Measurements from ENCODE around the gene BDH1. TPM values are rescaled to one million over a fixed set of nuclear protein-coding genes. Genes with fewer than 3 reads are reported as not detected.
A peak's percentile ranks its signal among the peaks of the same experiment; 100 is the strongest.

Gene BDH1
- total and polyA plus RNA-seq, 2 of the 8 experiments (the other 6 are each of a cell fraction or from before 2014, with no cell fraction given), result 27.2 to 28.1 TPM

- H3K79me2 ChIP-seq (ENCODE audit: control insufficient read depth in 1 of 2, insufficient read depth in 2 of 2, low read length in 2 of 2), result no peaks in the 10 kb centered on the region
- H4K20me1 ChIP-seq (replicated peaks in 1 of 2; ENCODE audit: control insufficient read depth in 1 of 2, insufficient read depth in 2 of 2, low read length in 2 of 2), result no peaks in the 10 kb centered on the region
- peaks cover 0 to 6% (median 2%) of the 10 kb centered on the region in 4 experiments; a peak in 2 of 7 replicates for H3K27me3 ChIP-seq (replicated peaks in 1 of 4; ENCODE audit: control insufficient read depth in 3 of 4, extremely low read depth in 1 of 4, insufficient read depth in 3 of 4, low read length in 3 of 4)
- no peak for DNase-seq (ENCODE audit: low read depth in 1 of 2, low spot score in 2 of 2)
- 88% methylated on average over 27 of the region's 27 CpGs; no CpG with 5 or more reads in 1 of the 2 experiments for WGBS, 2 experiments (ENCODE audit: extremely low coverage in 1 of 2, insufficient coverage in 1 of 2, insufficient read length in 1 of 2, insufficient replicate concordance in 2 of 2, low coverage in 1 of 2, low lambda C conversion rate in 2 of 2, missing lambda C conversion rate in 1 of 2)
- no peak overlapping the region for H4K91ac ChIP-seq (replicated peaks; ENCODE audit: insufficient read length, low read length)
- H3K27ac ChIP-seq (ENCODE audit: low read depth, low read length), result no peak overlapping the region
- ChIA-PET POLR2A (ENCODE audit: partially characterized antibody) (interaction anchor here (1.4 kb wide), 2 partner anchors 211 to 287 kb away, joined by 4 read pairs; no protein-coding TSS in a partner anchor), CTCF (ENCODE audit: partially characterized antibody) (interaction anchor here (0.6 to 5.2 kb wide), 19 partner anchors 11 to 531 kb away, joined by 3 to 35 read pairs (median 4); no protein-coding TSS in a partner anchor)
- no peak for TF ChIP-seq CTCF (IDR thresholded peaks at IDR 0.05; ENCODE audit: control extremely low read depth in 1 of 3, insufficient read depth in 1 of 3, low read depth in 1 of 3, low read length in 3 of 3)
- TF ChIP-seq RNF2 (IDR thresholded peaks at IDR 0.05; ENCODE audit: borderline replicate concordance, low read depth, low read length, missing control alignments, poor library complexity, severe bottlenecking), result no peak
- TF ChIP-seq SP4 (IDR thresholded peaks at IDR 0.05; ENCODE audit: low read length), result no peak
- TF ChIP-seq PHF8 (conservative IDR thresholded peaks at IDR 0.05; ENCODE audit: low read depth, low read length), result no peak
- TF ChIP-seq TAF7 (optimal IDR thresholded peaks at IDR 0.05; ENCODE audit: borderline replicate concordance, low read depth, low read length), result no peak
- no peak for TF ChIP-seq MAX (IDR thresholded peaks at IDR 0.05)
- no peak overlapping the region for H4K5ac ChIP-seq (ENCODE audit: insufficient read length, low read depth, low read length)
- no peak overlapping the region for H2BK5ac ChIP-seq (ENCODE audit: low read depth, low read length)
- H3K18ac ChIP-seq (ENCODE audit: extremely low read depth, low read length), result no peak overlapping the region
- 0 out of 2 replicates have a peak overlapping the region, but pooled peaks have one; percentile 39 for H2AK5ac ChIP-seq (ENCODE audit: low read depth, low read length)
- peaks cover 0 to 3% (median 0%) of the 10 kb centered on the region in 4 experiments; a peak in 1 of 8 replicates for H3K36me3 ChIP-seq (ENCODE audit: control insufficient read depth in 2 of 4, insufficient read depth in 4 of 4, low read length in 3 of 4)
- H3K56ac ChIP-seq (replicated peaks; ENCODE audit: insufficient read length, low read depth, low read length), result no peak overlapping the region
- peak overlapping the region; percentile 32; the same call in 1 of the 2 replicates for H2BK20ac ChIP-seq (ENCODE audit: low read length)
- H2BK15ac ChIP-seq (ENCODE audit: low read length), result no peak overlapping the region
- no peaks in the 10 kb centered on the region for H3K9me3 ChIP-seq (ENCODE audit: insufficient read depth in 2 of 2, low read depth in 1 of 2, low read length in 1 of 2)
- peak overlapping the region; percentile 45 for H2BK120ac ChIP-seq (replicated peaks; ENCODE audit: low read depth, low read length)
- no peak overlapping the region for H3K14ac ChIP-seq (ENCODE audit: insufficient read length)
- no peak overlapping the region for H3K9ac ChIP-seq (replicated peaks in 1 of 4; ENCODE audit: extremely low read depth in 1 of 4, low read depth in 3 of 4, low read length in 3 of 4)
- H3K79me1 ChIP-seq (ENCODE audit: low read depth, low read length), result no peaks in the 10 kb centered on the region
- H3K23ac ChIP-seq (ENCODE audit: insufficient read length), result no peak overlapping the region
- 0 out of 2 replicates have a peak overlapping the region, but pooled peaks have one; percentile 51 for H2BK12ac ChIP-seq (ENCODE audit: low read depth, low read length)
- H4K8ac ChIP-seq (ENCODE audit: extremely low read depth, insufficient read depth, low read length), result peak overlapping the region; percentile 12; the same call in 1 of the 2 replicates
- H3K4me3 ChIP-seq (ENCODE audit: extremely low read depth in 1 of 4, insufficient read depth in 2 of 4, low read depth in 3 of 4, low read length in 4 of 4), result peak overlapping the region in 1 of 4 experiments; percentile 51; a peak in 2 of 8 replicates
- H2AFZ ChIP-seq (ENCODE audit: low read length), result 0 out of 2 replicates have a peak overlapping the region, but pooled peaks have one; percentile 36
- peaks cover 0 to 18% (median 5%) of the 10 kb centered on the region in 4 experiments; a peak in 5 of 7 replicates for H3K4me1 ChIP-seq (replicated peaks in 1 of 4; ENCODE audit: control insufficient read depth in 3 of 4, insufficient read depth in 4 of 4, low read length in 3 of 4)
- FAIRE-seq, result no peak
- H3K4ac ChIP-seq (replicated peaks; ENCODE audit: insufficient read length, low read depth, low read length), result peak overlapping the region; percentile 75
- H3K4me2 ChIP-seq (ENCODE audit: insufficient read depth in 1 of 2, low read depth in 2 of 2, low read length in 2 of 2), result peak overlapping the region; percentile 8 to 72; a peak in 2 of 4 replicates
- no peaks in the 10 kb centered on the region for H3K23me2 ChIP-seq (ENCODE audit: low read depth, low read length)
These were observed 46.6 kb downstream of the BDH1 start for GRCh38 chr3:197508924-197509775.
